C4-2B (cell line): Measurements from ENCODE around the gene SPAG9.

Experiments
- CTCF ChIP-seq: fragments of 450-650 bp; conservative IDR thresholded peaks from 2 replicates; pipeline ENCODE4 v1.5.1; 2017; ENCODE audit warnings: mild to moderate bottlenecking
- ZFX ChIP-seq: fragments of 450-650 bp; IDR thresholded peaks from 2 replicates; pipeline ENCODE4 v1.6.1; 2017

GRCh38 chr17:50924300-50924699 is 196.4 kb downstream of the SPAG9 start:
- no peak for TF ChIP-seq CTCF
- no peak for TF ChIP-seq ZFX
